Adrenal gland (tissue), 5 donors: Measurements from ENCODE around the gene CEBPG.

Experiments used
- CTCF ChIP-seq, 6 experiments: fragments of 450-650 bp in 4 of 6; fragments of 200-600 bp in 2 of 6; sonication (generic) in 1 of 6; IDR thresholded peaks; 1 replicate in 5 of 6; 2 replicates in 1 of 6; pipeline versions ENCODE4 v1.5.1 to v1.8.0; 2016 to 2021; ENCODE audit warnings: antibody characterized with exemption in 6 of 6, mild to moderate bottlenecking in 2 of 6, moderate library complexity in 1 of 6
- POLR2A ChIP-seq, 2 donors: fragments of 450-650 bp; IDR thresholded peaks; one replicate each; pipeline ENCODE4 v1.6.1; 2017; ENCODE audit warnings: antibody characterized with exemption in 2 of 2, mild to moderate bottlenecking in 2 of 2, moderate library complexity in 1 of 2
- donor health status: DM: no; HTN: no; CAD: no.

- peak in 2 of 6 experiments; percentile 32 to 47 for TF ChIP-seq CTCF (IDR thresholded peaks at IDR 0.05)
- peak; percentile 78 to 83 for TF ChIP-seq POLR2A (IDR thresholded peaks at IDR 0.05)
Measured at GRCh38 chr19:33373453-33374235, at the start of gene CEBPG.
